ENCODE results near the gene KSR1.
"Not testable (repeated sequence)": the region's sequence is repeated elsewhere in the genome, so short reads cannot be mapped to it uniquely, and the experiment has no call there.

DNA sequence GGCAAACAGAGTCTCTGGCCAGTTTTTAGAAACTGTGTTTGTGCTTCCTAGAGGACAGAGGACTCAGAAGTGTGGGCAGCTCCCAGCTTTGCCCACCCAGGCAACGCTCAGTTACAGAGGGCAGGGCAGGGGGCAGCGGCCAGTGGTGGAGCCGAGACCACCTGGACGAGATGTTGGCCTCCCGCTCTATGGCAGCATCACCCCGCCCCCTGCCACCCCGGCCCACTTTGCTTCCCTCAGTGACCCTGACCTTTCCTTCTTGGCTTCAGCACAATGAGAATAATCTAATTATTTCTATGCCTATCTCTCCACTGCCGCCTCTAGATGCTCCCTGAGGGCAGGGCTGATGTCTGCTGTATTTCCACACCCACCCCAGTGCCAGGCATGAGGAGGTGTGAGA, 200.4 kb downstream of the KSR1 start:
- TF ChIP-seq, protein P1, sequence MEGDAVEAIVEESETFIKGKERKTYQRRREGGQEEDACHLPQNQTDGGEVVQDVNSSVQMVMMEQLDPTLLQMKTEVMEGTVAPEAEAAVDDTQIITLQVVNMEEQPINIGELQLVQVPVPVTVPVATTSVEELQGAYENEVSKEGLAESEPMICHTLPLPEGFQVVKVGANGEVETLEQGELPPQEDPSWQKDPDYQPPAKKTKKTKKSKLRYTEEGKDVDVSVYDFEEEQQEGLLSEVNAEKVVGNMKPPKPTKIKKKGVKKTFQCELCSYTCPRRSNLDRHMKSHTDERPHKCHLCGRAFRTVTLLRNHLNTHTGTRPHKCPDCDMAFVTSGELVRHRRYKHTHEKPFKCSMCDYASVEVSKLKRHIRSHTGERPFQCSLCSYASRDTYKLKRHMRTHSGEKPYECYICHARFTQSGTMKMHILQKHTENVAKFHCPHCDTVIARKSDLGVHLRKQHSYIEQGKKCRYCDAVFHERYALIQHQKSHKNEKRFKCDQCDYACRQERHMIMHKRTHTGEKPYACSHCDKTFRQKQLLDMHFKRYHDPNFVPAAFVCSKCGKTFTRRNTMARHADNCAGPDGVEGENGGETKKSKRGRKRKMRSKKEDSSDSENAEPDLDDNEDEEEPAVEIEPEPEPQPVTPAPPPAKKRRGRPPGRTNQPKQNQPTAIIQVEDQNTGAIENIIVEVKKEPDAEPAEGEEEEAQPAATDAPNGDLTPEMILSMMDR (conservative IDR thresholded peaks at IDR 0.05), result not testable (repeated sequence)
- TF ChIP-seq EZH2 (IDR thresholded peaks at IDR 0.05; ENCODE audit: low read depth), result not testable (repeated sequence)
